ENCODE results near the gene PLEKHG7. TPM values are rescaled to one million over a fixed set of nuclear protein-coding genes. Genes with fewer than 3 reads are reported as not detected.

The PLEKHG7 gene, protein sequence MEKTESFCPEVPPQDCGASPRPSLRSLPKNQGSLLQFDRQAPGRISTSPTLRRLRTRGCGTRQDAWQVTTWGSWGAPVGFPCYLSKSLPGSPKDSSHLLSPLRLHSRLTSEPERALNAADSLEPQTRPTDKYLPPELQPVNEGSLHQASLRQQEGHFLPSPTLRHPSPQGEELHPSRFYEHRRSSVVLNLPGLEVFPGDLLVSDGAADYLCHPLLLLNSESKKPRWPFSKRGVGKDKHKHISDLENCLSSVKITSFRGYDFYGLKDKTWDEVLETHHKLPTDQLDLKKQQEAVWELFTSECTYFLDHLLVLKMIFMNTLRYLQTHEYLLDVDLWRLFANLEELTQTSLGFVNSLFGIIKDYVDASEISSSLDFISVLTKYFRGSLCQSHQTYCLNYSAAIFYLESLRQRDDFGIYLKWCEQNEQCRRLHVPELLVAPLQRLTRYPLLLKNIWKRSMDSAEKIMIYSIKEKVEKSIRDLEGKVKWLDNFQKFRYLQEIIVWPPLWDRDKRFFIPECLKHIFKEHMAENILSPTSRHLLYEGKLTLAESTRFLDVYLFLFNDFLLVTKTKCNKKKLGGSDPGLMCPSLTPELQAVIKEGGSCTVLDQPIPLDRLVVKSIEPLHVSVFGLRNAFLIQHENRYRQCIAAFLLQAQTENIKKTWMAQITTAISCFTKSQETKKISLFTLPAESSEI
- 0.58 TPM for total RNA-seq

DNA sequence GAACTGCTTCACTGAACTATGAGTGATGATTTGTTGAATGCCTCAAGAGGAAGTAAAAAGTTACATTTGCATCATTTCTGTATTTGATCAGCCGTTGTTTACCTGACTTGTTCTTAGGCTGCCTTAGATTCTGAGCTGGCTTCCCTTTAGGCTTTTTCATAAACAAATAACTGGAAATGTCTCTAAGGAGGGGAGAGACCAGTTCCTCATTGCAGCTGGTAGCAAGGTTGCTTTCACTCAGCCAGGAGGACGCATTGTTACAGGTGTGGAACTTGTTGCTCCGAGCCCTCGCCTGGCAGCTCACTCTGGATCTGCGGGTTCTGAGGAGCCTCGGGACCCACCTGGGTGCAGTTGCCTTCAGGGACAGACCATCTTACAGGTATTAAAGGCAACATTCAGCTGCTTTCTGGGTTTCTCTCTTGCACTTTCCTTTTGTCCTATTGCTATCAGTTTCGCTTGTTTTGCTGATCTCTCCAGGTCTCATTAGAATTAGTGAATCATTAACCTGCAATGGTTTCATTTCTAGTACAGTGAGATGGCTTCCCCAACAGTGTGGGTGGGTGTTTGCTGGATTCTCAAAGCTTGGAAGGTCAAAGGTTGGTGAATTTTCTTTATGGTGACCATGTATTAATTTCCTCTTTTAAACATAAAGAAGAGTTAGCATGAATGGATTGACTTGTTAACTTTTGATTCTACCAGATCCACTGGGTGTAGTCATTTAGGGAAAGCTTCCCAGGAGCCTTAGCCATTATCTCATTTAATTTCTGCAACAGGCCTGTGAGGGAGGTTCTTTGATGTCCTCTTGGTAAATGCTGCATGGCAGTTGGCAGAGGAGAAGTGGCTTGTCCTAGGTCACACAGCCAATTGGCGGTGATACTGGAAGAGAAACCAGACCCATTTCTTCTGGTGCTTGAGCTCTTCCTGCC, at the start of gene PLEKHG7:
PLEKHG7 (plus strand) TSS at position 236 of the 926 bp plus-strand sequence. CDS start 3,643 bp downstream, outside the sequence.

Other genes with a start within 250 kb of the PLEKHG7 start
- gene EEA1, start 226.3 kb downstream of the PLEKHG7 start, total RNA-seq: 12.3 TPM